NT2/D1 (cell line): Measurements from ENCODE around the gene CXXC5.
"Not testable (repeated sequence)": the region's sequence is repeated elsewhere in the genome, so short reads cannot be mapped to it uniquely, and the experiment has no call there.

Source experiments
- DNase-seq: peaks from one replicate; pipeline ENCODE4 v3.0.0-alpha.2; 2011; ENCODE audit warnings: low read depth, low spot score
- H3K27me3 ChIP-seq: 2 replicates; pipeline ENCODE4 v1.6.0; 2011; ENCODE audit warnings: mild to moderate bottlenecking; ENCODE audit not compliant: insufficient read length, insufficient read depth
- H3K36me3 ChIP-seq: 2 replicates; pipeline ENCODE4 v1.6.1; 2011; ENCODE audit warnings: mild to moderate bottlenecking, low read length, mixed read lengths; ENCODE audit not compliant: insufficient read depth, insufficient read length
- H3K4me1 ChIP-seq: 2 replicates; pipeline ENCODE4 v1.5.1; 2011; ENCODE audit not compliant: insufficient read depth, insufficient read length
- H3K4me3 ChIP-seq: 2 replicates; pipeline ENCODE4 v1.5.1; 2011; ENCODE audit warnings: low read depth; ENCODE audit not compliant: insufficient read length
- H3K9ac ChIP-seq: 2 replicates; pipeline ENCODE4 v1.6.0; 2011; ENCODE audit warnings: low read depth; ENCODE audit not compliant: insufficient read length
- H3K9me3 ChIP-seq: 2 replicates; pipeline ENCODE4 v1.5.1; 2011; ENCODE audit warnings: mild to moderate bottlenecking, low read length; ENCODE audit not compliant: insufficient read depth
- SUZ12 ChIP-seq: IDR thresholded peaks from 2 replicates; pipeline ENCODE4 v1.6.1; 2011; ENCODE audit not compliant: insufficient read length, insufficient read depth; ENCODE audit errors: extremely low read depth
- YY1 ChIP-seq: IDR thresholded peaks from 2 replicates; pipeline ENCODE4 v1.6.1; 2011; ENCODE audit not compliant: insufficient read length, insufficient read depth
- ZNF274 ChIP-seq: IDR thresholded peaks from 2 replicates; pipeline ENCODE4 v1.6.1; 2011; ENCODE audit warnings: mild to moderate bottlenecking, low read depth, low read length

CXXC5 gene

DNA sequence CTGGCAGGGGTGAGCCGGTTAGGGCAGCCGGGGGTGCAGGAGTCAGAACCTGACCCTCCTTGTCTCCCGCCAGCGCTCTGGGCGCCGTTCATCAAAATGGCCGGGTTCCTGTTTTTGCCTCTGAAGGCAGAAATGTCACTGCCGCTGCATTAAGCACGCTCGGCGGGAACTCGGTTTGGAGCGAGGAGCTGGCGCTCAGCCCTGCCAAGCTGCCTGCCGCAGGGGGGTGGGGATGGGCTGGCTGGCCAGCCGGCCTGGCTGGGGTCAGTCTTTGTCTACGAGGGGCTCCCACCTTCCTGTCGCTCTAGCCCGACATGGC is 63.7 kb downstream of the CXXC5 start:
- Histone ChIP-seq H3K4me1 (peaks cover 8% of the 10 kb centered on the region), H3K4me3 (peak overlapping the region; percentile 22), H3K36me3 (no peaks in the 10 kb centered on the region), H3K27me3 (peaks cover 22% of the 10 kb centered on the region), H3K9ac (peak overlapping the region; percentile 63), H3K9me3 (no peaks in the 10 kb centered on the region)
- DNase-seq, result no peak
- TF ChIP-seq SUZ12 (no peak), ZNF274 (no peak), YY1 (no peak)

DNA sequence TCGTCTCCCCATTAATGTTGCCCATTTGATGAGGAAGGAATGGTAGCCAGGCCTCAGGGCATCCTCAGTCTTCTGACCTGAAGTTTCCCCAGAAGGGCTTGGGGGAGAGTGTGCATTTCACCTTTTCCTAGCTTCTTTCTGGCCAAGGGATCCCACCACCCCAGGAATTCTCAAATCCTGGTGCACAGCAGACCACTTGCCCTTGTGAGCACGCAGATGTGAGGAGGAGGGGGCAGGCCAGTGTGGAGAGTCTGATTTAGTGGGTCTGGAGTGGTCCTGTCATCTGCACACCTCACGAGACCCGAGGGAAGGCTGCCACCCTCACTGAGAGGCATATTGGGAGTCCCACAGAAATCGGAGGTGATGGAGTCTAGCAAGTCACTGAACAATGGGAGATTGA is 64.3 kb downstream of the CXXC5 start:
- Histone ChIP-seq H3K9me3 (no peaks in the 10 kb centered on the region), H3K4me1 (peaks cover 8% of the 10 kb centered on the region), H3K36me3 (no peaks in the 10 kb centered on the region), H3K9ac (no peak overlapping the region), H3K4me3 (no peak overlapping the region), H3K27me3 (peaks cover 22% of the 10 kb centered on the region)
- no peak for TF ChIP-seq SUZ12
- no peak for TF ChIP-seq ZNF274
- TF ChIP-seq YY1, result no peak
- no peak for DNase-seq

DNA sequence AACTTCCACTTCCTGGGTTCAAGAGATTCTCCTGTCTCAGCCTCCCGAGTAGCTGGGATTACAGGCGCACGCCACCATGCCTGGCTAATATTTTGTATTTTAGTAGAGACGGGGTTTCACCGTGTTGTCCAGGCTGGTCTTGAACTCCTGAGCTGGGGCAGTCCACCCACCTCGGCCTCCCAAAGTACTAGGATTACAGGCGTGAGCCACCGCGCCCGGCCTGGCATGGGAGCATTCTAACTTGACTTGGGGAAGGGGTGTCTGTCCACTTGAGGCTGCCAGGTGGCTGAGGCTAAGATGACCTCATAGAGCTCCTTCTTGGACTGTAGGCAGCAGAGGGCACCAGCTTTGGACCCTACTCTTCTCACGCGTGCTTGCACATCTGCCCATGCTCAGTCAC is 65.7 kb downstream of the CXXC5 start:
- H3K4me3 ChIP-seq, H3K9ac ChIP-seq, H3K9me3 ChIP-seq, H3K4me1 ChIP-seq, DNase-seq, H3K36me3 ChIP-seq: not testable (repeated sequence)
- peaks cover 22% of the 10 kb centered on the region for H3K27me3 ChIP-seq

DNA sequence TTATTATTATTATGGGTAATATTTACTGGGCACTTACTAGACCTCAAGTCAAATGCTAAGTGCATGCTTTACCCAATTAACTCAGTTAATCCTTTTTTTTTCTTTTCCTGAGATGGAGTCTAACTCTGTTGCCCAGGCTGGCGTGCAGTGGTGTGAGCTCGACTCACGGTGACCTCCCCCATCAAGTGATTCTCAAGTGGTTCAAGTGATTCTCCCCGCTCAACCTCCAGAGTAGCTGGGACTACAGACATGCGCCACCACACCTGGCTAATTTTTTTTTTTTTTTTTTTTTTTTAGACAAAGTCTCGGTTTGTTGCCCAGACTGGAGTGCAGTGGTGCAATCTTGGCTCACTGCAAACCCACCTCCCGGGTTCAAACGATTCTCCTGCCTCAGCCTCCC is 69.1 kb downstream of the CXXC5 start:
- TF ChIP-seq SUZ12, result no peak
- no peak for TF ChIP-seq ZNF274
- no peak for TF ChIP-seq YY1
- peaks cover 7% of the 10 kb centered on the region; the same call in 1 of the 2 replicates for H3K9me3 ChIP-seq
- DNase-seq, result no peak
- no peaks in the 10 kb centered on the region for H3K36me3 ChIP-seq
- peaks cover 14% of the 10 kb centered on the region for H3K27me3 ChIP-seq
- H3K4me1 ChIP-seq, result peaks cover 7% of the 10 kb centered on the region
- no peak overlapping the region for H3K9ac ChIP-seq
- H3K4me3 ChIP-seq, result no peak overlapping the region

DNA sequence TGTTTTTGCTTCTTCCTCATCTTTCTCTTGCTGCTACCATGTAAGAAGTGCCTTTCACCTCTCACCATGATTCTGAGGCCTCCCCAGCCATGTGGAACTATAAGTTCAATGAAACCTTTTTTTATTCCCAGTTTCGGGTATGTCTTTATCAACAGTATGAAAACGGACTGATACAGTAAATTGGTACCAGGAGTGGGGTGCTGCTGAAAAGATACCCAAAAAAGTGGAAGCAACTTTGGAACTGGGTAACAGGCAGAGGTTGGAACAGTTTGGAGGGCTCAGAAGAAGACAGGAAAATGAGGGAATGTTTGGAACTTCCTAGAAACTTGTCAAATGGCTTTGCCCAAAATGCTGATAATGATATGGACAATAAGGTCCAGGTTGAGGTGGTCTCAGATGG is 70.3 kb downstream of the CXXC5 start:
- not testable (repeated sequence) for H3K27me3 ChIP-seq, H3K9me3 ChIP-seq, H3K36me3 ChIP-seq, H3K4me3 ChIP-seq, H3K9ac ChIP-seq, H3K4me1 ChIP-seq, DNase-seq

DNA sequence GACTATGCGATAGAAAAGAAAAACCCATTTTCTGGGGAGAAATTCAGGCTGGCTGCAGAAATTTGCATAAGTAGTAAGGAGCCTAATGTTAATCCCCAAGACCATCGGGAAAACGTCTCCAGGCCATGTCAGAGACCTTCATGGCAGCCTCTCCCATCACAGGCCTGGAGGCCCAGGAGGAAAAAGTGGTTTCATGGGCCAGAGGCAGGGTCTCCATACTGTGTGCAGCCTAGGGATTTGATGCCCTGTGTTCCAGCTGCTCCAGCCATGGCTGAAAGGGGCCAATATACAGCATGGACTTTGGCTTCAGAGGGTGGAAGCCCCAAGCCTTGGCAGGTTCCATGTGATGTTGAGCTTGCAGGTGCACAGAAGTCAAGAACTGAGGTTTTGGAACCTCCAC is 71.8 kb downstream of the CXXC5 start:
- not testable (repeated sequence) for H3K9ac ChIP-seq, DNase-seq, H3K9me3 ChIP-seq, H3K4me3 ChIP-seq, H3K27me3 ChIP-seq, H3K4me1 ChIP-seq, H3K36me3 ChIP-seq

DNA sequence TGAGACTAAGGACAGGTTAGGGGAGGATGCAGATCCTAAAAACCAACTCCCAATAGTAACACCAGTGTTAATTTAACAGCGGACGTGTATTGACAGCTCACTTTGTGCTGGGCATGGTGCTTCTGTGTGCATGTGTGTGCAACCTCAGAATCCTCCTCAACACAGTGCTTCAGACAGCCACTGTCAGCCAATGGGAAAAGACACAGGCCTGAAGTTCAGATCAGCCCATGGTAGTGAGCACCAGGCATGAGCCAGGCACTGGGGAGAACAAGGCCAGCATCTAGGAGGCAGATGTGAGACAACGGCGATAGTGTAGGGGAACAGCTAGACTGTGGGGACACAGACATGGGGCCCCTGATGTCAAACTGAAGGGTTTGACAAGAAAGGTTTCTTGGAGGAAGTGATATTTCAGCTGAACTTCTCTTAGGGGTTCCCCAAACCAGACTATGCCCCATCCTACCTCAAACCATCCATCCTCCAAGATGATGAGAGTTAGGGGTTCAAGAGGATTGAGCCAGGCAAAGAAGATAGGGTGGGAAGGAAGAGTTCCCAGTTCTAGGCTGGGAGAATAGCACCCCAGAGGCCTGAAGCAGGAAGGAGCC is 75.9 kb downstream of the CXXC5 start:
- TF ChIP-seq ZNF274 (no peak), YY1 (no peak), SUZ12 (no peak)
- Histone ChIP-seq H3K4me1 (peaks cover 3% of the 10 kb centered on the region), H3K4me3 (no peak overlapping the region), H3K36me3 (peaks cover 5% of the 10 kb centered on the region), H3K9me3 (peaks cover 7% of the 10 kb centered on the region; the same call in 1 of the 2 replicates), H3K9ac (no peak overlapping the region), H3K27me3 (no peaks in the 10 kb centered on the region)
- no peak for DNase-seq

DNA sequence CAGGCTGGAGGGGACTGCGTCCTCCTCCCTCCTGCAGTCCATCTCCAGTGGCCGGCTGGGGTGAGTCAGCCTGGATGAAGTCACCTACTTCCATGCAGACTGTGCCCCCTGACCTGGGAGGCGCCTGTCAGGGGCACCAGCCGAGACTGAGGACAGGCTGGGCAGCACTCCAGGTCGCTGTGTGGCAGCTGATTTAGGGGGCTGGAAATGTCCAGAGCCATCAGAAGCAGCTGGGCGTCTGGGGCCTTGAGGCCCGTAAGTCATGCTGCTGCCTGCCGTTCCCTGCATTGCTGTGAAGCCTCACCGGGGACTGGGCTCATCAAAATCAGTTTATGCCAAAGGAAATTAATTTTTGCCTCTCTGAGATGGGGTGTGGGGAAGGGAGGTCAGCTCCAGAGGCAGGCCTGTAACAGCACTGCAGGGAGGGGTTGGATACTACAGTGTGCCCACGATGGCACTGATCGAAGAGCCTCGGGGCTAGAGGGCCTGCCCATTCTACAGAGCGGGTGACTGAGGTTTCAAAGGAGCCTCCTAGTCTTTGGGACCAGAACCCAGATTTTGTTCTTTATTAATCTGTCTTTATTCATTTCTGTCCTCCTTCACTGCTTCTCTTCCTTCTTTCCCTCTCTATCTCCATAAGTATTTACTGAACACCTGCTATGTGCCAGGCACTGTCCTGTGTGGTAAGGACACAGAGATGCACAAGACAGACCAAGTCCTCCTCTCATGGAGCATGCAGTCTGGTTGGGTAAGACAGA is 77.1 kb downstream of the CXXC5 start:
- no peak for TF ChIP-seq SUZ12
- TF ChIP-seq ZNF274, result no peak
- no peak for TF ChIP-seq YY1
- Histone ChIP-seq H3K27me3 (no peaks in the 10 kb centered on the region), H3K36me3 (peaks cover 5% of the 10 kb centered on the region), H3K9me3 (peaks cover 2% of the 10 kb centered on the region; the same call in 1 of the 2 replicates), H3K4me3 (no peak overlapping the region), H3K9ac (no peak overlapping the region), H3K4me1 (peaks cover 3% of the 10 kb centered on the region)
- no peak for DNase-seq
